GM21619 (cell line): Measurements from ENCODE around the gene HMBS.
A peak's percentile ranks its signal among the peaks of the same experiment; 100 is the strongest.

Source experiments
- ATAC-seq: cut with Tn5 transposase; IDR thresholded peaks from one replicate; pipeline ENCODE4 v1.9.1; 2021; ENCODE audit not compliant: unreplicated experiment

HMBS gene

DNA sequence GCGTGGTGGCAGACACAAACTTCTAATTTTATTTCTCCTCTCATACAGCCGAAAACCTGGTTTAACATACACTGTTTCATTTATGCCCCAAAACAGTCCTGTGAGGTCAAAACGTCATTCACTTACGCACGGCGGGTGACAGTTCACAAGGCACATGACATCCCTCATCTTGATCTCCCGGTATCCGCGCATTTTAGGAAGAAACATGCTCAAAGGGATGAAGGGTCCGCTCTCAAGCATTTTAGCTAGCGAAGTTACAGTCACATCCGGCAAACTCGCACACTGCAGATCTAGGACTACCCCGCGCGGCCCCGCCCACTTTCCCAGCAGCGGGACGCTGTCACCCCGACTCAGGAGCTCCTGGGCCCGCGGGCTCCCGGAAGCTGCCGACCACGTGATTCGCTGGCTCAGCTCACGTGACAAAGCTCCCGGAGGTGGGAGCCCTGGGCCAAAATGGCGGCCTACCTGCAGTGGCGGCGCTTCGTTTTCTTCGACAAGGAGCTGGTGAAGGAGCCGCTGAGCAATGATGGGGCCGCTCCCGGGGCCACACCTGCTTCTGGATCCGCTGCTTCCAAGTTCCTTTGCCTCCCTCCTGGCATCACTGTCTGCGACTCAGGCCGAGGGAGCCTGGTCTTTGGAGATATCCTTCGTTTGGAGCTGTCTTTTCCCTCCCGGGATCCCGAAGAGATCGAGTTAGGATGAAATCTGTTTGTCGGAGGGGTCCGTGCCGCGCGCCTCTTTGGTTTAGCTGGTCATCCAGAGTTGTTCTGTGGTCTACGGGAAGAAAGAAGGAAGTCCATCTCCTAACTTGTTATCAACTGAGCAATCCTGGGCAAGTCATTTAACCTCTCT is 17.1 kb upstream of the HMBS start, which contains the start of gene VPS11:
TSS of gene VPS11 (plus strand) at position 448 of the 852 bp plus-strand sequence. CDS start at position 454, 6 bp downstream.
- ATAC-seq = peak; percentile 95

GRCh38 chr11:119077839-119078238 is 6.8 kb upstream of the HMBS start:
- ATAC-seq = no peak

- ATAC-seq = no peak
Observed at GRCh38 chr11:119078675-119079420, 5.8 kb upstream of the HMBS start.

DNA sequence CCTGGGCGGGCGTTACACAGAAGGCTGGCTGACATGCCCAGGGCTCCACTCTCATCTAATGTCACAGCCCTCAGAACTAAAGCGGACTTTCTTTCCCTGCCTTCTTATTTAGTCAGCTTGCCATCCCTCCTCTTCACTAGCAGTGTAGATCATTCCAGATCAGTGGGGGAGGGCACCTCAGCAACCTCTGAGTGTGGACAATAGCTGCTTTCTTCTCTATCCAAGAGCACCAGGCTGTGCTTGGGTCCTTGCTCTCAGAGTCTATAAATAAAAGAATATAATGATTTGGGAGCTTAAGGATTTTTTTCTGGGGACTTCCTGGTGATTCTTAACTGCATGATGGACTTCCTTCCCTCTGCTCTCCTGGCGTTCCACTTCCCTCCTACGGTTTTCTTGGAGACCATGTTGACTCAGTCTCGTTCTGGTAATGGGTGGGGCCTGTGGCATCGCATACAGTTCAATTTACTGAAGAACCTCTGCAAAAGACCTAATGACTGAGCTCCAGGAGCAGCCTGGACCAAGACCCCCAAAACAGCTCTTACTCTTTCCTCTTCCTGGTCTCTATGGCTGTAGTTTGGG is 2.9 kb upstream of the HMBS start:
- no peak for ATAC-seq

DNA sequence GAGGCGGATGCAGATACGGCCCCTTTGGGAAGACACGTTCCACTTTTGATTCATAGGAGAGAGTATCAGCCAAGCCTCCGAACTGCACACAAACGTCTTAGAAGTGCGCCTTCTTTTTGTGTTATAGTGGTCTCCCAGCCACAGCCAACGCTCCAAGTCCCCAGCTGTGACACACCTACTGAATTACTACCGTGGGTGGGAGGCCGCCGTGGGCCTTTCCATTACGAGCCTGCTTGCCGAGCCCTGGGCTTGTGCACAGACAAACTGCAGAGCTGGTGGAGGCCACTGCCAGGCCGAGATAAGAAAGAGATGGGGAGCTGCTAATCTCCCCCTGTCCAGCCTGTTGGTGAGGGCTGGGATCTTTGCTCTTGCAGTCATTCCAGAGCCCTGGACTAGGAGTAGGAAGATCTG is 761 bp downstream of the HMBS start:
- peak; percentile 29 for ATAC-seq

GRCh38 chr11:119087123-119087522 is 2.4 kb downstream of the HMBS start:
- no peak for ATAC-seq

- ATAC-seq = no peak
Observed at GRCh38 chr11:119087747-119088241, 3.1 kb downstream of the HMBS start.

GRCh38 chr11:119088406-119088805 is 3.7 kb downstream of the HMBS start:
- no peak for ATAC-seq

DNA sequence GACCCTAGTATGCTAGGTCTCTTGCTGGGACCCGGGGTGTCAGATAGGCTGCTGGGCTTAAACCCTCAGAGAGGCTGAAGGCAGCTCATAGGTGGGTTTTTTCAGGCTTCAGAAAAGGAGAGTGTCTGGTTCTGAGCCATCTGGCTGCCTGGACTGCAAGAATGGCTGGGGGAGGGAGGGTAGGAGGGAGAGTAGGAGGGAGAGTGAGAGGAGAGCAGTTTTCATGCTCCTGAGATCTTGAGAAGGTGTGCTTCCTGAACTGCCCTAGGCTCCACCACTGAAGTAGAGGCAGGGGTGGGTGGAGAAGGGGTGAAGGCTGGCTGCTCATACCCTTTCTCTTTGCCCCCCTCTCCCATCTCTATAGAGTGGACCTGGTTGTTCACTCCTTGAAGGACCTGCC is 4.6 kb downstream of the HMBS start:
- ATAC-seq = no peak

DNA sequence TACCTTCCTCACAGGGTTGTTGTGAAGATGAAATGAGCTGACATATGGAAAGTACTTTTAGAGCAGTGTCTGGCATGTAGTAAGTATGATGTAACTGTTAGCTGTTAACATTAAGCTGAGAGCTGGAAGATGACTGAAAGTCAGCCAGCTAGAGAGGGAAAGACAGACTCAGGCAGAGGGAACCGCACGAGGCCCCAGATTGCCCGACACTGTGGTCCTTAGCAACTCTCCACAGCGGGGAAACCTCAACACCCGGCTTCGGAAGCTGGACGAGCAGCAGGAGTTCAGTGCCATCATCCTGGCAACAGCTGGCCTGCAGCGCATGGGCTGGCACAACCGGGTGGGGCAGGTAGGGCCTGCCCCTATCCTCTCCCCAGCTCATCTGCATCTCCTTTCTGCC is 6.5 kb downstream of the HMBS start:
- ATAC-seq = no peak

GRCh38 chr11:119091966-119092879 is 7.5 kb downstream of the HMBS start:
- ATAC-seq = no peak

GRCh38 chr11:119092880-119093842 is 8.5 kb downstream of the HMBS start:
- no peak for ATAC-seq

DNA sequence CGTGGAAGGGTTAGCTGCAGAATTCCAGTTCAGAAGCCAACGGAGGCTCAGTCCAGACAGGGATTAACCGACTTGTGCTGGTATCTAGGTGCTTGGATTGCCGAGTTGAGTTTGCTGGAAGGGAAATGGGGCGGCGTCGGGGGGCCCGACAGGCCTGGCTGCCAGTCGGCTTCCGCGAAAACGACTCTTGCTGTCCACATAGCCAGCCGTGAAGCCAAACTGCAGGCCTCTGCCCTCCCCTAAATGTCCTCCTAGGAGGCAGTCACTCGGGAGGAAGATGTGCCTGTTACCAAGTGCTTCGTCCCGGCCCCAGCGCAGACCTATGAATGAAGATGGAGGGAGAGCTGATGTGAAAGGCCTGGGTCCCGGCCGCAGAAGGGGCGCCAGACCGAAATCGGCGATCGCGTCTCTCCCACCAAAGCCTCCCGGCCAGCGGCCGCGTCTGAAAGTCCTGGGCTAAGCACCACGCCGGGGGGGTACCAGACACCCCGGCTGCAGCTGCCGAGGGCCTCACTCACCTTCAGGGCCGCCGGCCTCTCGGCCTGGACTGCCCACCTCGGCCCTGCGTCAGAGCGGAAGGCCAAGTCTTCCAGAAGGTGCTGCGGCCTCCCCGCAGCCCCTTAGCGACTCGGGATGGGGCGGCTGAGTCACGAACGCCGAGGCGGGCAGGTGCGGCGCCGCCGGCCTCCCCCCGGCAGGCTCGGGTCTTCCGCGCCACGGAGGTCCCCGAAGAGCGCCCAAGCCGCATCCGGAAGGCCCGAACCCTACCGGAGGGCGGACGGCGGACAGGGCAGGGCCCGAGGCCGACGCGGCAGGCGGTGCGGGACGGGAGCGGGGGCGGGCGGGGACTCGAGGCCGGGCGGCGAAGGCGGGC is 9.5 kb downstream of the HMBS start:
- ATAC-seq = peak; percentile 4

- ATAC-seq = peak; percentile 34
Observed at GRCh38 chr11:119094816-119095065, 10.1 kb downstream of the HMBS start.

DNA sequence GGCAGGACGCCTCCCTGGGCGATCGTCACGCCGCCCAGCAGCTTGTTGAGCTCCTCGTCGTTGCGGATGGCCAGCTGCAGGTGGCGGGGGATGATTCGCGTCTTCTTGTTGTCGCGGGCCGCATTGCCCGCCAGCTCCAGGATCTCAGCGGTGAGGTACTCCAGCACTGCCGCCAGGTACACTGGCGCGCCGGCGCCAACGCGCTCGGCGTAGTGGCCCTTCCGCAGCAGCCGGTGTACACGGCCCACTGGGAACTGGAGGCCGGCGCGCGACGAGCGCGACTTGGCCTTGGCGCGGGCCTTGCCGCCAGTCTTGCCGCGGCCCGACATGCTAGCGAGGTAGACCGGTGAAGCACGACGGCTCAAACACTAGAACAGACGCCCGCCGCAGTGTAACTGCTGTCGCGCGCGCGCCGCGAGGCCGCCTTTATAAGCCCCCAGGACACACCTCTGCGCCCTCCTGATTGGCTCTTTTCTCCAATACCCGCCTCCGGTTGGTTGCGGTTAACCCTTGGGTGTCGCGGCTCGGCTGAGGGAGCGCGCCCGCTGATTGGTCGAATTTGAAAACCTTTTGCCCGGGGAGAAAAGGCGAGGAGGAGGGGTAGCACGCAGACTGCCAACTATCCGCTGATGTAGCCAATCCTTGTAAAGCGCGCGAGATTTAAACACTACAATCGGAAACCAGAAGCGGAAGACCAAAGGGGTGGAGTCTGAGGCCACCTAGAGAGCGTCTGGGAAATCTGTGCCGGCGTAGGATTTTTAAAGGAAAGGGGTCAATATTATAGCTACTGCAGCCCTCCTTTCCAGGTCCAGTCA is 10.6 kb downstream of the HMBS start:
- peak; percentile 77 for ATAC-seq

DNA sequence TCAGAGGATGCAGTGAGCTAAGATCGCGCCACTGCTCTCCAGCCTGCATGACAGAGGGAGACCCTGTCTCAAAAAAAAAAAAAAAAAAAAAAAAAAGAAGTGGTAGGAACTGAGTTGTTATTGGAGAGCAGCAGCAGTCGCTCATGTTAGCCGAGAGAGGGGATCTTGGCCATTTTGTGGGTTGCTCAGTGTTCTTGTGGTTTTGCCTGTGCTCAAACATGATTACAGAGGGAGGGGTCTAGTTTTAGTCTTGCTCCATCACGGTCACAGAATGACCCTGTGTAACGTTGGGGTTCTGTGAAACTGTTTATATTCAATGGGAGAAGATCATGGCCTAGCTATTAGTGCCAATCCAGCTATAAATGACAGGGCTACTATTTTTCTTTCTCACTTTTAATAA is 15.0 kb downstream of the HMBS start:
- no peak for ATAC-seq

DNA sequence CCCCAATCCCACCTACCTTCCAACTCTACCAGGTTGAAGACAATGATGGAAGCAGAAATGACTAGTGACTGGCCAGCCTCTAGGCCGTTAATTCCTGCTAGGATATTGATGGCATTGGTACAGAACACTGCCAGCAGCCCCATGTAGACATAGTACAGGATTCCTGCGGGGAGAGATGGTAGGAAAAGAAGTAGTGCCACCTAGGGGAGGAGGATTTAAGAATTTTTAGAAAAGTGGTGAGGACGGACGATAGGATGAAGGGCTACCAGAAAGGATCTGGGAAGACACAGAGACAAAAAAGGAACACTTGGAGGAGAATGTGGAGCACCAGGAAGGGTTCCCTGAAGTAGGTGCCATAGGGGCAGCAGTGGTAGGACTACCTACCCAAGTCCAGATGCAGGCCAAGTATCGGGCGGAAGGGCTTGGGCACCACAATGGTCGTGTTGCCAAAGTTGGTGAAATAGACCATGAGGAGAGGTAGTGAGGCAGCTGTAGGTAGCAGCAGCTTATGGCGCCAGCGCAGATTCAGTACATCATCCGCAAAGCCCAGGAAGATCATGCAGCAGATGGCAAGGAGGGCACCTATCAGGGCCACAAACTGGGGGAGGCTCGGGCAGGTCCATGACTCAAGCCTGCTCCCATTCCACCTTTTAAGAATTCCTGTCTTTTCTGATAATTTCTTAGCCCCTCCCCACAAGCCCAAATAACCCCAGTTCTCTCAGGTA is 15.7 kb downstream of the HMBS start:
- no peak for ATAC-seq
